HepG2 (cell line): Measurements from ENCODE around the gene UBL4B.

Experiments
- CTCF ChIP-seq: sonication (generic); formaldehyde crosslinking; IDR thresholded peaks from 2 replicates; pipeline ENCODE4 v1.5.0; 2020; ENCODE audit warnings: mild to moderate bottlenecking, missing genetic modification reagents, moderate library complexity
- HNRNPH1 ChIP-seq: fragments of 200-400 bp; formaldehyde crosslinking; optimal IDR thresholded peaks from 2 replicates; pipeline ENCODE3; 2017; ENCODE audit warnings: mild to moderate bottlenecking, low read depth, low read length
- POLR2A ChIP-seq, 2 experiments: IDR thresholded peaks; 2 replicates each; pipeline ENCODE4 v1.6.1; 2011; ENCODE audit warnings: low read depth in 2 of 2, low read length in 2 of 2, mild to moderate bottlenecking in 1 of 2, moderate library complexity in 1 of 2; ENCODE audit not compliant: insufficient read depth in 1 of 2
- POLR2AphosphoS5 ChIP-seq: IDR thresholded peaks from 2 replicates; pipeline ENCODE4 v1.6.1; 2012; ENCODE audit warnings: low read depth, low read length
- PRDM10 ChIP-seq: sonication (generic); formaldehyde crosslinking; IDR thresholded peaks from 2 replicates; pipeline ENCODE4 v1.4.0; 2020; ENCODE audit warnings: low read depth, missing genetic modification reagents
- REST ChIP-seq, 2 experiments: IDR thresholded peaks; 2 replicates each; pipeline ENCODE4 v1.6.1; 2011 to 2012; ENCODE audit warnings: low read length in 2 of 2, borderline replicate concordance in 1 of 2, low read depth in 1 of 2, mild to moderate bottlenecking in 1 of 2, moderate library complexity in 1 of 2
- RXRA ChIP-seq: sonication (generic); formaldehyde crosslinking; IDR thresholded peaks from 2 replicates; pipeline ENCODE4 v1.5.1; 2020; ENCODE audit warnings: missing genetic modification reagents
- TARDBP ChIP-seq: sonication (generic); formaldehyde crosslinking; IDR thresholded peaks from 2 replicates; pipeline ENCODE4 v1.8.0; 2022; ENCODE audit warnings: mild to moderate bottlenecking, missing genetic modification reagents
- ZNF30 ChIP-seq: sonication (generic); formaldehyde crosslinking; IDR thresholded peaks from 2 replicates; pipeline ENCODE4 v1.5.0; 2020; ENCODE audit warnings: mild to moderate bottlenecking, missing genetic modification reagents

GRCh38 chr1:110160538-110161100 lies 48.4 kb downstream of the UBL4B start:
- TF ChIP-seq REST (IDR thresholded peaks at IDR 0.05; ENCODE audit: borderline replicate concordance in 1 of 2, low read depth in 1 of 2, low read length in 2 of 2): no peak
- TF ChIP-seq POLR2AphosphoS5: no peak
- no peak for TF ChIP-seq TARDBP (CRISPR knock-in tag)
- TF ChIP-seq CTCF (CRISPR knock-in tag): no peak
- TF ChIP-seq RXRA (CRISPR knock-in tag): no peak
- TF ChIP-seq HNRNPH1: no peak
- TF ChIP-seq POLR2A (IDR thresholded peaks at IDR 0.05; ENCODE audit: insufficient read depth in 1 of 2, low read depth in 2 of 2, low read length in 2 of 2): no peak
- TF ChIP-seq ZNF30 (CRISPR knock-in tag): no peak
- no peak for TF ChIP-seq PRDM10 (CRISPR knock-in tag)
